SKM-1 (cell line): ENCODE data around the gene ROBO2.

Source experiments
- DNase-seq: peaks from one replicate; lab custom pipeline; 2025; ENCODE audit not compliant: unreplicated experiment; lab: John Stamatoyannopoulos, UW

The ROBO2 gene

DNA sequence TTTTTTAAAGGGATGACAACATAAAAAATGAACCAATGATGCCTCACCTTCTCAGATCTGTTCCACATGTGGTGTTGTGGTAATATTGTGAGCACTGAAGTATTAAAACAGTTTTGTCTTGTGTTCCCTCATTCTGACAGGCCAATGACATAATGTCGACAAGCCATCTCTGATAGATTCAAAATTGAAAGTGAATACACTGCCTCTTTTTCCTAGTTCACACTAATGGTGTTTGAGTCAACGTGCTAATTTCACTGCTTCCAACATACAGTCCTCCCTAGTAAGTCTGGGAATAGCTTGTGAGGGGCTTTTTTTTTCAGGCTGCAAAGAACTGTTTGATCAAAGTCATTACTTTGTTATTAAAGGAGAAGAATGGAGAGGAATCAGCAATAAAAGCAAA, 82.8 kb downstream of the ROBO2 start:
- DNase-seq, result no peak

DNA sequence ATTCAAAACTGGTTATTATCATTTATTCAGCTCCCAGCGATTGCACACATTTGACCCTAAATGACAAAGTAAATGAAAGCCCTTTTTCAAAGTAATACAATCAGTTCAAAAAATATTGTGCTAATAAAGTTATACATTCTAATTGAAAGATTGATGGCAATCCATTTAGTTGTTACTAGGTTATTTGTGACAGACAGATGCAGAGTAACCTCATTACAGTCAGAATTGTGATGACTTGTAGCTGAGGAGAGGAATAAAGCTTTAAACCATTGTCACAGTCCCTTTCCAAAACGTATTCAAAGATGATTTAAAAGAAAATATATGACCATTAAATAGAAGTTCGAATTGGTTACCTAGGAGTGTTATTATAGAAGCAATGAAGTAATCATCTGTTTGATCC, 86.1 kb downstream of the ROBO2 start:
- DNase-seq, result no peak

DNA sequence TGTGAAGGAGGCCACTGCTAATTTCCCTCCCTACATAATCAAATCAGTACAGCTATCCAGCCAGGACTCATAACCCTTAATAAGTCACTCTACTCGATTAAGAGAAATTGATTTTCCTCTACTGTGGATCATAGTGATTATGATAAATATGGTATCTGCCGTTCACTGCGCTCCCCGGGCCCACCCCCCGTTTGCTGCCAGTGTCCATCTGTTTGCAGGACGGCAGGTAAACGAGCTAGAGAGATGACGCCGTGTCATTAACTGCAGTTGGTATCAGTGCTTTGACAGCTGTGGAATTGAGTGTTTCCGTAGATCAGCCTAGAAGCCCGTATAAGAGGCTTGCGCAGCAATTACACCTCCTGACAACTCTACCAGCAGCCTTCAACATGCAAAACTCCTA, 94.9 kb downstream of the ROBO2 start:
- no peak for DNase-seq

DNA sequence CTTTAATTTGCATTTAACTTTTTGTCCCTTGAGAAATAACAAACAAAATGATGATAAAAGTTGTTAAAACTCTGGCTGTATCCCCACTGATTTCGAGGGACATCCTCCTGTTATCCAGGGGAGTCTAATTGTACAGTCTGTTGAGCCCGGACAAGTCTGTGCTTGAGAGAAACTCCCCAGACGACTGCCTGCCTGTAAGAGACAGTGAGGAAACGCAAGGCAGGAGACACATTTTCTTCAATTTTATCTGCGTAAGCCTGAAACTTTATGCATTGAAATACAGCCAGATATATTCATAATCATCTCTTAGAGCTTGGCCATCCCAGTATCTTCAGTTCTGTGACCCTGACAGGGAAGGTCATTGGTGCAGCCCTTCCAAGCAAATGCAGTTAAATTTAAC, 97.7 kb downstream of the ROBO2 start:
- no peak for DNase-seq

DNA sequence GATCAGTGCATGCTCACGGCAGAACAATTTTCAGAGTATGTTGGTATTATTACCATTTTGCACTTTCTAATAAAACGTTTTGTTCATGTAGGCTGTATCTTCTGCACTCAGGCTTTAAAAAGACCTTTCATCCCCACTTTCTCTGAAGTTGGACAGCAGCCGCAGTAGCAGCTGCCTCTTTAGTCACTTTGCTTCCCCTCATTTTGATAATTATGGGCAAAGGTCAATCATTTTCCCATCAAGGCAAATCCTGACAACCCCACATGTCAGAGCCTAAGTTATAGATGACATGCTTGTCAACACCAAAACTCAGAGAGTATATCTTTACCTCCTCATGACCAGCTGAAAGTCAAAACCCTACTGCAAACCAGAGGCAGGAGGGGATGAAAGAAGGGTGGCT, 99.7 kb downstream of the ROBO2 start:
- DNase-seq, result no peak

DNA sequence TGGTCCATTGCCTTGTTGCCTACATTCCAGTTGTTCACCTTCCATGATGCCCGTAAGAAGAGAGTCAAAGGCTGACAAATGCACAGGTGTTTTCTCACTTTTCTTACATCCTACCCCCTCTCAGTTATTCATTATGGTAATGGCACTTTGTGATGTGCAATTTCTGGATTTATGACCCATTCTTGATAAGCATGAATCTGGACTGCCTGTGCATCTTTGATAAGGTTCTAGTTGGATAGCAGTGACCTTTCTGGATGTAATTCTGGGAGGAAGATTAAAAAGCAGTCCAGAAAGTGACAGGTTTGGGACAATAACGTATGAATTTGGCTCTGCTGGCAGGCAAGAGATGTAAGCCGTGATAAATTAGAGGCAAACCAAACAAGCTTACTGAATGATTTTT, 101.5 kb downstream of the ROBO2 start:
- DNase-seq, result no peak

DNA sequence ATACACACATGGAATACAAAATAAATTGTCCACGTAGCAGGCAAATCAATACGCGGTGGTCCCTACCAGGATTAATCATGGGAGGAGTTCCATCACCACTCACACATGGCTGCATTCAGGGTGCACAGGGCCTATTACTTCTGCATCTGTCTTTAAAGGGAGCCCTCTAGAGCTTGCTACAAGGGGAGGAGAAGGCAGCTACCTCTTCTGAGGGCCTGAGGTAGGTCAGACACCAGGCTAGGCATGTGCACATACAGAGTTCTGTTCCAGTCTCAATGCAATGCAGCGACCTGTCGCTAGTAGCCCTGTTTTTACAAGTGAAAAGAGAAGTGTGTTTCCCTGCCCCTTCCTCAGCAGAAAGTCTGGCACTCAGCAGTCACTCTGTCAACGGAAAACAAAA, 102.7 kb downstream of the ROBO2 start:
- no peak for DNase-seq

DNA sequence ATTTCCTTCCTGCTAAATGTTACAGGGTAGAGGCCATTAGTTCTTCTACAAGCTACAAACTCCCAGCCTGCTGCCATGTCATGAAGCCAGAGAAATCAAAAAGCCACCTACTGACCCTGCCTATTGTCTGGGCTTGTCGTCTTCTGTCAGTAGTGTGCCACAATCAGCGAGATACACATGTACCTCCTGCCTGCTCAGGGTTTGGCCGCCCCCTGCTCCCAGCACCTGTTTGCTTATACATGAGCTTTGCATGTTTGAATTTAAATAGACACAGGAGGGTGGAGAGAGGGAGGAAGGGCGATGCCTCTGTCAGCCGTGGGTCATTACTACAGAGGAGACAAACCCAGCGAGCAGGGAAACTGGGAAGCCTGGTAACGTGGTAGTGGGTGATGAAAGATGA, 106.1 kb downstream of the ROBO2 start:
- no peak for DNase-seq

DNA sequence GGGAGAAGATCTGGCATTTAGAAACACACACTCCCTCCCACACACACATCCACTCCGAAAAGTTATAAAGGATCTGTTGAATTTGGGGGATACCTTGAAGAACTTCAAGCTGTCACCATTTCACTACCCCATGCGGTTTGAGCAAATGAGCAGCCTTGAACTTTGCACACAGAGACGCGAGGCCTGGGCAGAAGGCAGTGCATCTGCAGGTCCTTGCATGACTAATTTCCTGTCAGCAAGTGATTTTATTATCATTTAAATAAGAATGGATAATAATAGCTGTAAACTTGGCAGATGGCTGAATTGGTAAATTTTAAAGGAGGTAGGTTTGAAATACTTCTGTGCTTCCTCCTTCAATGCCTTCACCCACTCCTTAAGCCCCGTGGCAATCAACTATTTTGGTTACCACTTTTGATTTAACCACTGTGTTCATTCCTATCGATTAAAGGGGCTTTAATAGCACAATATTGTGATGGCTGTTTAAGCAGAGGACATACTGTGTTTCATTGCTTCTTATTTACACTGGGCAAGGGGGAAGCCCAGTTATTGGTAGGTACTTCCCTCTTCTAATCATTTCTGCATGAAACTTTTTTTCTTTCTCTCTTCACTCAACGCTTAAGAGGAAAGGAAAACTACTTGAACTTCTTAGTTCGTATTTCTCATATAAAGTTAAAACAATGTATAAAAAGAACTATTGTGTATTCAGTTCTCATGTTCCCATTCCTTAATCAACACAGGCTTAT, 108.1 kb downstream of the ROBO2 start:
- no peak for DNase-seq

DNA sequence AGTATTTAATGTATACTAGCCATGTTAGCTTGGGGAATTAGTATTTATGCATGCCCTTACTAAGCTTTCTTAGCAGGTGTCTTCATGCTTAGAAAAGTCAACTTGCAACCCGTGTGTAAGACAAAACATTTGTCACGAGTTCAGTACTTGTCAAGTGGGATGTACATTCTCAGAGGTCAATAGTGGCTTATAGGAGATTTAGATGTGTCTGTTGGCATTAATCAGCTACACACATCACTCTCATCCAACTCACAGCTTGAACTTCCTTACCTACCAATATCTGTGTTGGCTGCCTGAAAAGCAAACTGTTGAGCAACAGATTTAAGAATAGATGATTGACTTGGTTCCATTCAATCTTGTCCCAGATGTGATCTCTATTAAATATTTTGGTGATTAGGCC, 109.5 kb downstream of the ROBO2 start:
- no peak for DNase-seq

DNA sequence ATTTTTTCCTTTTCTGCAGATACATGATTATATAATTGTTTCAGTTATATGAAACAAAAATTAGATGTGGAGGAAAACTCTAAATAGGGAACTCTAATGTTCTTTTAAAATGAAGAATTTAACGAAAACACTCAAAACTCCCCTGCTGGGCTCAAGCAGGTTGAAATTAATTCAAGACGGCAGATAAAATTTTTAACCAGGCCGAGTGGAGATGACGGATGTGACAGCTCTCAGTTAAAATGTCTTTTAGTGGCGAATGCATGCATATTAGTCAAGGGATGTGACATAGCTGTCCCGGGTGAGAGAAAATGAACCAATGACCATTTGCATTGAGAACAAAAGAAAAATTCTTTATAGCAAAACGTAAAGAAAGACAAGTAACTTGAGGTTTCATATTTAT, 110.1 kb downstream of the ROBO2 start:
- DNase-seq, result no peak

DNA sequence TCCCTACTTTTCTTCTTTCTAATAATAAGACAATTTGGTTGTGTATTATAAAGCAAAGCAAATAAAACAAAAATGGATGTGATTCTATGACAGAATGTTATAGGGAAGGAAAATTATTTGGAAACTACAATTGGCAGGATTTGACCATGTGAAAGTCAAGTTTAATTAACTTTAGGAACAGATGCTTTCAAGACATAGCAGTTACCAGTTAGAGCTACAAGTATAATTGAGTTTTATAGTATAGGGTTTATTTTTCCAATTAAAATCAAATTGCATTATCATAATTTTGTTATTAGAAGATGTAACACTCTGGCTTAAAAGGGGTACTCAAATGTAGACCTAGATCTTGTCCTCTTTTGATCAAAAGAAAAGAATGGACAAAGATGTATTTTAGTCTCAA, 110.9 kb downstream of the ROBO2 start:
- no peak for DNase-seq

DNA sequence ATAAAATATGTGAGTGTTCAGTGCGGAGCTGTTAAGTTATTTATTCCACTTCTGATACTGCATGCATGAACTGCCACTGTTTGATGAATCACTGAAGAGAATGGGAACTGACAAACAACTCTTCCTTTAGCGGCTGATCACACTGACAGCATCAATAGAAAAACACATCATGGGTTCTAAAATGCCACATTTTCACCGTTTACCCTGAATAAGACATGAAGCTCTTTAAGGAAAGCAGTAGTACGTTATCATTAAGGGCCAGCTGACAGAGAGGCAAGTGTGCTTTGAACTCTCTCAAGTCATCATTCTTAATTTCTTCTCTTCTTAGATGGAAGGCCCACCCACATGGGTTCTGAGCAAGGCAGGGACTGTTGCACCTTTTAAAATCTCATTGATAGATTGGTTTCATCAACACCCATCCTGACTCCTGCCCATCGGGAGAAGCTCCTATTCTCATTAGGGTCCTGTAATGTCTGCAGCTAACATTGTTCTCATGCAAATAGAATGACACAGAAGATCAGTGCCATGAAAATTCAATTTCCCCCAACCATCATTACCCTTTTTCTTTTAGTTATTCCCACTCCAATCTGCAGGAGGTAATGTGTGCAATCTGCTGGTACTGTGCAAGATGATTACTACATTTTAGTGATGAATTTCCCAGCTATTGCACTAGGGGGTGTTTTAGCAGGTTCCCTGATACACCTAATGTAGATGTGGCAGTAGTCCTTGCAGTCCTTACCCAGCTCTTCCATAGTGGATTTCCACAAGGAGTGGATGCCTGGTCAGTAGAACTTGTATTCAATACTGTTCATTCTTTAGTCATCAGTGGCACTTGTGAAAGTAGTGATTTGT, 119.1 kb downstream of the ROBO2 start:
- no peak for DNase-seq

DNA sequence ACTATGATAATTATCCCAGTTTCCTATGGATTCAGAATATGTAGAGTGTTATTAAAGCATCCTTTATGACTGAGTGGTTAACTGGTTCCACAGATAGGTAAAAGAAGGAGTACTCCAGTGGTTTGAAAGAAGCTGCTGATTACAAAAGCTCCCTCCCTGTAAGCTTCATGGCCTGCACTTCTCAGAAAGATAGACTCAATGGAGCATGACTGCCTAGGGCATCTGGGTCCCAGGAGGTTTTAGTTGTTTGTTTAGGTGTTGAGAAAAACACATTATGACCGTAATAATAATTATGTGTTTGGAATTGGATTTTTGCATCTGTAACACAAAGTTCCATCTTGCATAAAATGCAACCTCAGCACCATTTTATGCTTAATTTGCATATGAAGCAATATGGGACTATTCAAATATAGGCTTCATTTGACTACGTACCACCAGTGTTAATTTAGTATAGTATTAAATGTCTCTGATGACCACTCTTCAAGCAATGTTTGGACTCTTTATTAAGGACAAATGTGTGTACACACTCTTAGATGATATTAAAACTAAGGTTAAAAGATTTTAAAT, 121.1 kb downstream of the ROBO2 start:
- DNase-seq, result no peak

DNA sequence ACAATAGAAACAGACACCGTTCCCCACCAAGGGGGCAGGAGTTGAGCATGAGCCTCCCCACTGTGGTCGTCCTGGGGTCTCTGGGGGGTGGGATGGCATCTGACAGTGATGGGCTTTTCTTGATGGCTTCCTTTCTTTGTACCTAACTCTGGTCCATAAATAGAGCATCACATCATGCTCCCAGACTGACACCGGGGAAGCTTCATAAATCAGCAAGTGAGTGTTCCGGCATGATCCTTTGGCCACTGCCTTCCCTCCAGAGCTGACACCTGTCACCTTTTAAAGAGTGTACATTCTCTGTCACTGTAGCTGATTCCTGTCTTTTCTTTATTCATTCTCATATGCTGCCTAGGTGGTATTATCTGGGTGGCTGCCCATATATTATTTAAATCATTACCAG, 129.9 kb downstream of the ROBO2 start:
- no peak for DNase-seq

DNA sequence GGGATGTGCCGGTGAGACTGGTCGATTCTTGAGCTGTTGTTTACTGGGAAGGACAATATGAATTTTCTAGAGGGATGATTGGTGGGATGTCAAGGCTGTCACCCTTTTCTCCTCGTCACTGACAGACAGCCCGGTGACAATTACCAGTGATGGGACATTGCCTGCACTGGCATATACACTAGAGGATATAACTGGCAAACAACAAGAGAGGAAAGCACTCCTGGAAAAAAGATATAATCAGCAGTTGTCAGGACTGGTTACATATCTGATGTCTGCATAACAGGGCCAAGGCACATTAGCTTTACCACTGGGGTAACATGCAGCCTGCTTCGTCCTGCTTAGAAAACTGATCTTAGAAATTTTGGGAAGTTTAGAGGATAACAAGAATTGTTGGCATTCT, 131.1 kb downstream of the ROBO2 start:
- no peak for DNase-seq

DNA sequence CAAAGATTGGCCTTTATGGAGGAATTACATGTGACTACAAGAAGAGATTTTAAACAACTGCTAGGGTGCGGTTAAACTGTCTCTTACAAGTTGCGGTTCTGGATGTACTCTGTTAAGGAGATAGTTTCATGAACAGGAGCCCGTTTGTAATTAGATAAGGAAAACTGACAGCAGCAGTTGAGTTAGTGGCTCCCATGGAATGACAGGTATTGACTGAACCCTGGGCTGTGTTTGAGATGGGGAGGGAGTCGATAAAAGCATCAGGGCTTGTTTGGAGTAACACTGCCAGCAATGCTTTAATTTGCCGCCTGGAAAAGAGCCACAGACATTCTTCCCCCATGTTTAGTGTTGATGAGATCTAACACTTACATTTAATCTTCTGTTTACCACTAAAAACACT, 139.9 kb downstream of the ROBO2 start:
- DNase-seq, result no peak

DNA sequence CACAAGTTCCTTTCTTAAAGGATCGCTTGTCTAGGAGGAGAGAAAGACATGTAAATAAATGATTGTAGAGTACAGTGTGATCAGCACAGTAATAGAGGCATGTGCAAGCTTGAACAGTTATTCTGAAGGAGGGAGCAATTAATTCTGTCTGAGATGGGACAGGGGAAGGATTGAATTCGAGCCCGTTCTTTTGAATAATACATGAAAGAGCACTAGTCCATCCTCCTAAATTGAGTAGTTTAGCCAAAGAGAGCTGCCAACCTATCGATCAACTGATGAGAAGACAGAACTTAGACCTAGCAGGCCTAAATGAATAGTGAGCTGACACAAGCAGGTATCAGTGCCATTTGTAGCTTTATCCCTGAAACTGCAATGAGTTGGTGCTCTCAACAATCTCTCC, 142.4 kb downstream of the ROBO2 start:
- DNase-seq, result no peak

DNA sequence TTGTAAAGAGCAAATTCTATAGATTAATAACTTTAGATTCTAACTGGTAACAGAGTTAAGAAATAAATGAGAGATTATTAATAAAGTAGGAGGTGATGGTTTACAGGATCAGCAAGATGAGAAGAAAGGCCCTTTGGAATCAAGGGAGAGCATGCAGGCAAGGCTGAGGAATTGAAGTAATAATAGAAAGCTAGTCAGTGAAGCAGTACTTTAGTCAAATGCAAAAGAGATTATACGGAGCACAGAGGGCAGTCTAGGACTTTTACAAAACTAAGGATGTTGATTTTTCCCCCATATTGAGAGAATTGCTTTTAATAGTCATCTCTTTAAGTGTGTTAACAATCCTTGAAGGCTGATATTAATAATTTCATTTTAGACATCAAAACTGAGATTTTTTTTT, 146.4 kb downstream of the ROBO2 start:
- DNase-seq, result no peak

DNA sequence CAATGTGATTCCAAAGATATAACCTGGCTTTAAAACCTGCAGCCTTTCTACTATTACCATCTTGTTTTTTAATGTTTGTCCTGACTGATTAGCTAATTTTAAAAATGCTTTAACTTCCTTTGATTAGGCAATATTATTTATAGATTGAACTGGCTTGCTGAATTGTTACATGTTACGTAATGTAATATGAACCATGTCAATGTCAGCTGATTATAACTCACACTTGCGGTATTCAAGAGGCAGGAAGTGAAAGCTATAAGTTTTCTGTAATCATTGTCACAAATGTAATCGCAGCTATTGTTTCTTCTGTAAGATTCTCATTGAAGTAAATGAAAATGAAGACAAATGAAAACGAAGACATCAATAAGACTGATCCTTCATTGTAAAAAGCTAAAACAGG, 146.8 kb downstream of the ROBO2 start:
- no peak for DNase-seq

DNA sequence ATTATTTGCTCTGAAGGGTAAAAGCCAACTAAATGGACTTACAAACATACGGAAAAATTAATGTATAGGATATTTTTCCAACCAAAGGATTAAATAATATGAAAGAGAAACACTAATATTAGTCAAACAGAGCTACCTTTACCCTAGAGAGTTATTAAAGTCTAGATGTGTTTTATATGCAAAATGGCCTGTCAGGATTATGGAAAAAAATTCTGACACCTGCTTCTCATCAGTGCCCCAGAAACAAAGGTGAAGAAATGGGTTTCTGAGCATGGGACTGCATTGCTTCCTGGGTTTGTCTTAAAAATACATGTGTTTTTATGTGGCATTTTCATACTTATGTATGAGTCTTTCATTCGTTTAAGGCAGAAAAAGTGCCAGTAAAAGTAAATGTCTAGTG, 148.3 kb downstream of the ROBO2 start:
- DNase-seq, result no peak

DNA sequence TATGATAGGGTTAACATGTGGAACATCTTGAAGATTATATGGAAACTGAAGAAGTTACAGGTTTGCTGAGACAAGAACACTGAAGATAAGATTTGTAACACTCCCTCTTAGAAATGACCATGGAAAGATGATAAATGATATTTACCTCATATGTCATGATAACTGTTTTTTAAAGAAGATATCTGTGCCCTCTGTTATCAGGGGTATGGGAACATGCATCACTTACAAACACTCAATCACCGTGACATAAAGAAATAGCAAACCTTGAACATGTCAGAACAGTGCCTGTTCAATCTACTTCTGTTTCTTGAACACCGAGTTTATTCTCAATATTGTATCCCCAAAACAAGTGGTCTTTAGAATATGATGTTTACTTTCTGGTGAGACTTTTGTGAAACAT, 149.4 kb downstream of the ROBO2 start:
- DNase-seq, result no peak
